GM12878 (cell line): ENCODE results near the gene PLCG2. TPM values are rescaled to one million over a fixed set of nuclear protein-coding genes. Genes with fewer than 3 reads are reported as not detected.

Source experiments
- CBFB ChIP-seq: IDR thresholded peaks from 2 replicates; pipeline ENCODE4 v1.6.1; 2016; ENCODE audit warnings: antibody characterized with exemption, low read depth
- CBX5 ChIP-seq: sonication (generic); IDR thresholded peaks from 2 replicates; pipeline ENCODE4 v1.6.1; 2016; ENCODE audit warnings: low read depth, moderate library complexity, mild to moderate bottlenecking, inconsistent platforms
- CEBPB ChIP-seq, 2 experiments: fragments of 150-350 bp in 1 of 2; IDR thresholded peaks; 2 replicates each; pipeline ENCODE4 v1.6.1; 2012 to 2014; ENCODE audit warnings: low read depth in 2 of 2, low read length in 2 of 2, borderline replicate concordance in 1 of 2, inconsistent platforms in 1 of 2
- CEBPZ ChIP-seq: fragments of 150-350 bp; IDR thresholded peaks from 2 replicates; pipeline ENCODE4 v1.6.1; 2016; ENCODE audit warnings: low read depth, low read length
- EGR1 ChIP-seq, 2 experiments: IDR thresholded peaks; 1 replicate in 1 of 2; 2 replicates in 1 of 2; pipeline ENCODE4 v1.6.1; 2011 to 2012; ENCODE audit warnings: low read depth in 2 of 2, low read length in 2 of 2, borderline replicate concordance in 1 of 2, mild to moderate bottlenecking in 1 of 2, moderate library complexity in 1 of 2
- FOXM1 ChIP-seq: IDR thresholded peaks from 2 replicates; pipeline ENCODE4 v1.6.1; 2012; ENCODE audit warnings: low read depth, mild to moderate bottlenecking, inconsistent platforms, low read length, moderate library complexity
- GATAD2B ChIP-seq: fragments of 450-650 bp; conservative IDR thresholded peaks from 2 replicates; pipeline ENCODE4 v1.6.1; 2017; ENCODE audit warnings: low read depth, mild to moderate bottlenecking, moderate library complexity
- JUND ChIP-seq: IDR thresholded peaks from 2 replicates; pipeline ENCODE4 v1.6.1; 2012; ENCODE audit warnings: low read depth, mild to moderate bottlenecking, low read length, improper control_type of control experiment, moderate library complexity
- LARP7 ChIP-seq: fragments of 450-650 bp; IDR thresholded peaks from 2 replicates; pipeline ENCODE4 v1.6.1; 2017; ENCODE audit warnings: mild to moderate bottlenecking
- SUPT20H ChIP-seq: IDR thresholded peaks from 2 replicates; pipeline ENCODE4 v1.6.1; 2011; ENCODE audit warnings: low read depth, mild to moderate bottlenecking, low read length, moderate library complexity, borderline replicate concordance; ENCODE audit not compliant: control insufficient read depth
- TBL1XR1 ChIP-seq: IDR thresholded peaks from 2 replicates; pipeline ENCODE4 v1.6.1; 2012; ENCODE audit warnings: low read depth, low read length, improper control_type of control experiment
- ZNF217 ChIP-seq: fragments of 450-650 bp; IDR thresholded peaks from 2 replicates; pipeline ENCODE4 v1.6.1; 2017; ENCODE audit warnings: antibody characterized with exemption, mild to moderate bottlenecking
- ZNF24 ChIP-seq: fragments of 450-650 bp; IDR thresholded peaks from 2 replicates; pipeline ENCODE4 v1.6.1; 2017; ENCODE audit warnings: antibody characterized with exemption, mild to moderate bottlenecking
- ZNF687 ChIP-seq: fragments of 450-650 bp; IDR thresholded peaks from 2 replicates; pipeline ENCODE4 v1.6.1; 2017; ENCODE audit warnings: mild to moderate bottlenecking, moderate library complexity
- ZZZ3 ChIP-seq: IDR thresholded peaks from 2 replicates; pipeline ENCODE4 v1.6.1; 2011; ENCODE audit warnings: low read depth; ENCODE audit not compliant: control insufficient read depth, insufficient read length
- polyA plus RNA-seq, 11 experiments: library from polyadenylated mRNA; depleted of rRNA in 4 of 11; unstranded in 6 of 11; stranded (reverse) in 5 of 11; fragments of >200 nt; fragmentation: Nextera tagmentation in 4 of 11; fragmentation: Illumina TruSeq in 1 of 11; extraction: Ambion mirVana in 4 of 11; extraction: Trizol in 1 of 11; gene quantifications; 1 replicate in 1 of 11; 2 replicates in 10 of 11; pipeline versions ENCODE4 v1.2.1 to v1.2.3, GENCODE V29; 2011 to 2016; ENCODE audit warnings: inconsistent platforms in 2 of 11, missing spikeins in 2 of 11, low read depth in 1 of 11
- total RNA-seq, 4 experiments: library from RNA; depleted of rRNA in 3 of 4; stranded (reverse); fragments of >200 nt in 3 of 4; fragmentation: Illumina TruSeq in 1 of 4; extraction: Trizol in 1 of 4; gene quantifications; 2 replicates each; pipeline versions ENCODE4 v1.2.1 to v1.2.3, GENCODE V29; 2013 to 2021
- TF ChIP-seq, protein P1 (sequence below): fragments of 450-650 bp; IDR thresholded peaks from 2 replicates; pipeline ENCODE4 v1.6.1; 2018; ENCODE audit warnings: mild to moderate bottlenecking, low read depth, moderate library complexity; ENCODE audit not compliant: partially characterized antibody
- TF ChIP-seq, protein P2 (sequence below): fragments of 450-650 bp; IDR thresholded peaks from 2 replicates; pipeline ENCODE4 v1.6.1; 2016; ENCODE audit warnings: mild to moderate bottlenecking

PLCG2 gene
- total and polyA plus RNA-seq, 10 of the 15 experiments (the other 5 are each of a cell fraction or from before 2014, with no cell fraction given) = 47.6 to 256 (median 149) TPM

GRCh38 chr16:81804134-81804610 lies 25.1 kb downstream of the PLCG2 start (continued):
- TF ChIP-seq, protein P1, sequence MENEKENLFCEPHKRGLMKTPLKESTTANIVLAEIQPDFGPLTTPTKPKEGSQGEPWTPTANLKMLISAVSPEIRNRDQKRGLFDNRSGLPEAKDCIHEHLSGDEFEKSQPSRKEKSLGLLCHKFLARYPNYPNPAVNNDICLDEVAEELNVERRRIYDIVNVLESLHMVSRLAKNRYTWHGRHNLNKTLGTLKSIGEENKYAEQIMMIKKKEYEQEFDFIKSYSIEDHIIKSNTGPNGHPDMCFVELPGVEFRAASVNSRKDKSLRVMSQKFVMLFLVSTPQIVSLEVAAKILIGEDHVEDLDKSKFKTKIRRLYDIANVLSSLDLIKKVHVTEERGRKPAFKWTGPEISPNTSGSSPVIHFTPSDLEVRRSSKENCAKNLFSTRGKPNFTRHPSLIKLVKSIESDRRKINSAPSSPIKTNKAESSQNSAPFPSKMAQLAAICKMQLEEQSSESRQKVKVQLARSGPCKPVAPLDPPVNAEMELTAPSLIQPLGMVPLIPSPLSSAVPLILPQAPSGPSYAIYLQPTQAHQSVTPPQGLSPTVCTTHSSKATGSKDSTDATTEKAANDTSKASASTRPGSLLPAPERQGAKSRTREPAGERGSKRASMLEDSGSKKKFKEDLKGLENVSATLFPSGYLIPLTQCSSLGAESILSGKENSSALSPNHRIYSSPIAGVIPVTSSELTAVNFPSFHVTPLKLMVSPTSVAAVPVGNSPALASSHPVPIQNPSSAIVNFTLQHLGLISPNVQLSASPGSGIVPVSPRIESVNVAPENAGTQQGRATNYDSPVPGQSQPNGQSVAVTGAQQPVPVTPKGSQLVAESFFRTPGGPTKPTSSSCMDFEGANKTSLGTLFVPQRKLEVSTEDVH = no peak
- TF ChIP-seq FOXM1 (no peak), CBX5 (peak; percentile 94), GATAD2B (no peak), ZZZ3 (no peak), SUPT20H (no peak), ZNF687 (no peak), CBFB (peak; percentile 56; the same call in 1 of the 2 replicates), EGR1 (IDR thresholded peaks at IDR 0.05; ENCODE audit: borderline replicate concordance in 1 of 2, low read depth in 2 of 2, low read length in 2 of 2) (no peak), ZNF217 (peak; percentile 80), ZNF24 (no peak), JUND (no peak), LARP7 (no peak), CEBPB (IDR thresholded peaks at IDR 0.05; ENCODE audit: borderline replicate concordance in 1 of 2, low read depth in 2 of 2, low read length in 2 of 2) (no peak), TBL1XR1 (no peak), CEBPZ (no peak)
- TF ChIP-seq, protein P2, sequence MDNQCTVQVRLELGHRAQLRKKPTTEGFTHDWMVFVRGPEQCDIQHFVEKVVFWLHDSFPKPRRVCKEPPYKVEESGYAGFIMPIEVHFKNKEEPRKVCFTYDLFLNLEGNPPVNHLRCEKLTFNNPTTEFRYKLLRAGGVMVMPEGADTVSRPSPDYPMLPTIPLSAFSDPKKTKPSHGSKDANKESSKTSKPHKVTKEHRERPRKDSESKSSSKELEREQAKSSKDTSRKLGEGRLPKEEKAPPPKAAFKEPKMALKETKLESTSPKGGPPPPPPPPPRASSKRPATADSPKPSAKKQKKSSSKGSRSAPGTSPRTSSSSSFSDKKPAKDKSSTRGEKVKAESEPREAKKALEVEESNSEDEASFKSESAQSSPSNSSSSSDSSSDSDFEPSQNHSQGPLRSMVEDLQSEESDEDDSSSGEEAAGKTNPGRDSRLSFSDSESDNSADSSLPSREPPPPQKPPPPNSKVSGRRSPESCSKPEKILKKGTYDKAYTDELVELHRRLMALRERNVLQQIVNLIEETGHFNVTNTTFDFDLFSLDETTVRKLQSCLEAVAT = no peak
